Lower leg skin (tissue), 4 donors: ENCODE measurements around the gene MET. TPM values are rescaled to one million over a fixed set of nuclear protein-coding genes. Genes with fewer than 3 reads are reported as not detected.
"Not testable (repeated sequence)": the region's sequence is repeated elsewhere in the genome, so short reads cannot be mapped to it uniquely, and the experiment has no call there.

Experiments
- DNase-seq, 2 donors: peaks; one replicate each; pipeline ENCODE4 v3.0.0-alpha.2; 2019; ENCODE audit warnings: low spot score in 2 of 2
- H3K4me3 ChIP-seq: fragments of 200-600 bp; sonication (generic); 2 replicates; pipeline ENCODE4 v1.5.1; 2017; ENCODE audit warnings: mild to moderate bottlenecking, low read depth; ENCODE audit not compliant: poor library complexity, severe bottlenecking
- POLR2A ChIP-seq, 2 donors: fragments of 450-650 bp; IDR thresholded peaks; one replicate each; pipeline ENCODE4 v1.6.1; 2016 to 2017; ENCODE audit warnings: antibody characterized with exemption in 2 of 2, mild to moderate bottlenecking in 1 of 2, moderate library complexity in 1 of 2
- WGBS, 2 donors: methylation state at CpG; one replicate each; pipeline ENCODE4 v1.1.5; 2018; 5-methylcytosine and 5-hydroxymethylcytosine counted together
- intact Hi-C: fragments of 100-400 bp; cut with DNase I; formaldehyde crosslinking; loops from one replicate; pipeline ENCODE4 v1.15.0; 2023; ENCODE audit warnings: low total_unique reads
- total RNA-seq, 4 donors: library from RNA; depleted of rRNA; stranded (reverse); fragments of >200 nt; gene quantifications; one replicate each; pipeline ENCODE4 v1.1.0, GENCODE V29; 2016
- TF ChIP-seq, protein P1 (sequence below), 3 donors: fragments of 450-650 bp; IDR thresholded peaks; one replicate each; pipeline ENCODE4 v1.5.1; 2016; ENCODE audit warnings: antibody characterized with exemption in 3 of 3, mild to moderate bottlenecking in 3 of 3, moderate library complexity in 2 of 3

The MET gene
- total RNA-seq, 4 donors from 2014 or later: 15.8 to 28.2 (median 24.5) TPM

DNA sequence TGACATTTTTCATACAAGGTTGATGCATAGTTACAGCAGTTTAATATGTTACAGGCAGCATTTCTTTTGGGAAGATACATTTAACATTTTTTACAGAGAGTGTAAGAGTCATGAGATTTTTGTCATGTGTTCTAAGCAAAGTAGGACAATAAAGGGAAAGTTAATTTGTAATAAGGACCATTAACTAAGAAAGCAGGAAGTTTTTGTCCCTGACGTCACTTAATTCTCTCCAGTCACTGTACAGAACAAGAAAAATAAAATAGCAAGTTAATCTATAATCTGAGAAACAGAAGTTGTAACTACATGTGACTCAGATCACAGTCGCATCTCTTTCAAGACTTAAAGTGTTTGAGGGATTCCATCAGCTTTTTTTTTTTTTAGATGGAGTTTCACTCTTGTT lies 140.9 kb downstream of the MET start:
- TF ChIP-seq, protein P1, sequence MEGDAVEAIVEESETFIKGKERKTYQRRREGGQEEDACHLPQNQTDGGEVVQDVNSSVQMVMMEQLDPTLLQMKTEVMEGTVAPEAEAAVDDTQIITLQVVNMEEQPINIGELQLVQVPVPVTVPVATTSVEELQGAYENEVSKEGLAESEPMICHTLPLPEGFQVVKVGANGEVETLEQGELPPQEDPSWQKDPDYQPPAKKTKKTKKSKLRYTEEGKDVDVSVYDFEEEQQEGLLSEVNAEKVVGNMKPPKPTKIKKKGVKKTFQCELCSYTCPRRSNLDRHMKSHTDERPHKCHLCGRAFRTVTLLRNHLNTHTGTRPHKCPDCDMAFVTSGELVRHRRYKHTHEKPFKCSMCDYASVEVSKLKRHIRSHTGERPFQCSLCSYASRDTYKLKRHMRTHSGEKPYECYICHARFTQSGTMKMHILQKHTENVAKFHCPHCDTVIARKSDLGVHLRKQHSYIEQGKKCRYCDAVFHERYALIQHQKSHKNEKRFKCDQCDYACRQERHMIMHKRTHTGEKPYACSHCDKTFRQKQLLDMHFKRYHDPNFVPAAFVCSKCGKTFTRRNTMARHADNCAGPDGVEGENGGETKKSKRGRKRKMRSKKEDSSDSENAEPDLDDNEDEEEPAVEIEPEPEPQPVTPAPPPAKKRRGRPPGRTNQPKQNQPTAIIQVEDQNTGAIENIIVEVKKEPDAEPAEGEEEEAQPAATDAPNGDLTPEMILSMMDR (IDR thresholded peaks at IDR 0.05): no peak
- TF ChIP-seq POLR2A (IDR thresholded peaks at IDR 0.05): no peak
- no peak for DNase-seq
- H3K4me3 ChIP-seq: no peak overlapping the region
- WGBS, 2 donors: 68 to 71% methylated on average over 2 of the region's 2 CpGs
- intact Hi-C loops: no loop called here

- DNase-seq, intact Hi-C loops, H3K4me3 ChIP-seq: not testable (repeated sequence)
- WGBS, 2 donors: 93 to 98% methylated on average over 3 of the region's 3 CpGs
These were observed 141.4 kb downstream of the MET start for GRCh38 chr7:116813371-116813770.

- no peak overlapping the region for H3K4me3 ChIP-seq
- TF ChIP-seq, protein P1 (IDR thresholded peaks at IDR 0.05): no peak
- no peak for TF ChIP-seq POLR2A (IDR thresholded peaks at IDR 0.05)
- no peak for DNase-seq
- intact Hi-C loops: no loop called here
- WGBS, 2 donors: 72 to 77% methylated on average over 3 of the region's 3 CpGs
These were observed 143.0 kb downstream of the MET start for GRCh38 chr7:116815041-116815440.

DNA sequence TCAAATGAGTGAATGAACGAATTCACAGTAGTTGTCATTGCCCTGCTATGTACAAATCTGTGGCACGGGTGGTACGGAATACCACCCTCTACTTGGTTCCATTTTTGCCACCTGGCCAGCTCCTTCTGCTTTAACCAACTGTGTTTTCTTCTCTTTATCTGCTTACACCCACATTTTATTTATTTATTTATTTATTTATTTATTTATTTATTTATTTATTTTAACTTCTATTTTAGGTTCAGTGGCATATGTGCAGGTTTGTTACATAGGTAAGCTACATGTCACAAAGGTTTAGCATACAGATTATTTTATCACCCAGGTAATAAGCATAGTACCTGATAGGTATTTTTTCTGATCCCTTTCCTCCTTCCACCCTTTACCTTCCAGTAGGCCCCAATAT lies 148.2 kb downstream of the MET start:
- H3K4me3 ChIP-seq: no peak overlapping the region
- intact Hi-C loops: no loop called here
- WGBS, 2 donors: 88 to 93% methylated on average over 3 of the region's 3 CpGs
- DNase-seq: no peak
- TF ChIP-seq POLR2A (IDR thresholded peaks at IDR 0.05): no peak
- TF ChIP-seq, protein P1 (IDR thresholded peaks at IDR 0.05): no peak

GRCh38 chr7:116821647-116822046 lies 149.7 kb downstream of the MET start:
- DNase-seq, H3K4me3 ChIP-seq, intact Hi-C loops: not testable (repeated sequence)
- WGBS, 2 donors: 94 to 97% methylated on average over 4 of the region's 4 CpGs

- TF ChIP-seq POLR2A (IDR thresholded peaks at IDR 0.05): no peak
- TF ChIP-seq, protein P1 (IDR thresholded peaks at IDR 0.05): no peak
These were observed 152.5 kb downstream of the MET start for GRCh38 chr7:116824449-116824848.

DNA sequence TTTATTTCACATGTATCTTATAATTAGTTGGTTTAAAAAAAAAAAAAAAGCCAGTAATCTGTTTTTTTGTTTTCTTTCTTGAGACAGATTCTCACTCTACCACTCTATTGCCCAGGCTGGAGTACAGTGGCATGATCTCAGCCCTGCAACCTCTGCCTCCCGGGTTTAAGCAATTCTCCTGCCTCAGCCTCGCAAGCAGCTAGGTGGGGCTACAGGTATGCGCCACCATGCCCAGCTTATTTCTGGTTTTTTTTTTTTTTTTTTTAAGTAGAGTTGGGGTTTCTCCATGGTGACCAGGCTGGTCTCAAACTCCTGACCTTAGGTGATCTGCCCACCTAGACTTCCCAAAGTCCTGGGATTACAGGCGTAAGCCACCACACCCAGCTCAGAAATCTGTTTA lies 156.3 kb downstream of the MET start:
- no peak overlapping the region for H3K4me3 ChIP-seq
- intact Hi-C loops: no loop called here
- 94% methylated on average over 4 of the region's 4 CpGs for WGBS, 2 donors
- TF ChIP-seq, protein P1 (IDR thresholded peaks at IDR 0.05): no peak
- no peak for TF ChIP-seq POLR2A (IDR thresholded peaks at IDR 0.05)
- no peak for DNase-seq

More at GRCh38 chr7:116824449-116824848, 152.5 kb downstream of the MET start:
- intact Hi-C loops: no loop called here
- DNase-seq: no peak
- H3K4me3 ChIP-seq: no peak overlapping the region
